ENCODE measurements around the gene EPS8L1. TPM values are rescaled to one million over a fixed set of nuclear protein-coding genes. Genes with fewer than 3 reads are reported as not detected.

Gene EPS8L1
- total RNA-seq, 1 donor from 2014 or later: 22.4 TPM

GRCh38 chr19:55090564-55090963 lies 14.9 kb downstream of the EPS8L1 start:
- TF ChIP-seq CTCF (conservative IDR thresholded peaks at IDR 0.05): no peak
- H3K4me3 Mint-ChIP-seq: peak overlapping the region; percentile 70
- no peak overlapping the region for H3K27ac Mint-ChIP-seq (ENCODE audit: unreplicated experiment)
- H3K4me1 Mint-ChIP-seq: peaks cover 36% of the 10 kb centered on the region
- peaks cover 2% of the 10 kb centered on the region for H3K36me3 Mint-ChIP-seq (ENCODE audit: low read depth)
- DNase-seq (ENCODE audit: low read depth, low spot score): no peak
- H3K9me3 Mint-ChIP-seq: no peaks in the 10 kb centered on the region
- H3K27me3 Mint-ChIP-seq (ENCODE audit: low read depth): peaks cover 12% of the 10 kb centered on the region

- Mint-ChIP-seq H3K36me3 (ENCODE audit: low read depth) (peaks cover 2% of the 10 kb centered on the region), H3K4me3 (peak overlapping the region; percentile 70), H3K4me1 (peaks cover 32% of the 10 kb centered on the region), H3K27ac (ENCODE audit: unreplicated experiment) (no peak overlapping the region), H3K27me3 (ENCODE audit: low read depth) (peaks cover 6% of the 10 kb centered on the region), H3K9me3 (no peaks in the 10 kb centered on the region)
- DNase-seq (ENCODE audit: low read depth, low spot score): no peak
- TF ChIP-seq CTCF (conservative IDR thresholded peaks at IDR 0.05): no peak
These were observed 15.6 kb downstream of the EPS8L1 start for GRCh38 chr19:55091126-55091910.

GRCh38 chr19:55091955-55092354 lies 16.3 kb downstream of the EPS8L1 start:
- peak; percentile 39 for DNase-seq (ENCODE audit: low read depth, low spot score)
- Mint-ChIP-seq H3K9me3 (no peaks in the 10 kb centered on the region), H3K27ac (ENCODE audit: unreplicated experiment) (no peak overlapping the region), H3K36me3 (ENCODE audit: low read depth) (peaks cover 2% of the 10 kb centered on the region), H3K27me3 (ENCODE audit: low read depth) (peaks cover 4% of the 10 kb centered on the region), H3K4me1 (peaks cover 29% of the 10 kb centered on the region), H3K4me3 (no peak overlapping the region)
- no peak for TF ChIP-seq CTCF (conservative IDR thresholded peaks at IDR 0.05)

GRCh38 chr19:55092423-55093318 lies 17.0 kb downstream of the EPS8L1 start:
- Mint-ChIP-seq H3K4me1 (peaks cover 22% of the 10 kb centered on the region), H3K36me3 (ENCODE audit: low read depth) (peaks cover 2% of the 10 kb centered on the region), H3K9me3 (no peaks in the 10 kb centered on the region), H3K27me3 (ENCODE audit: low read depth) (peaks cover 3% of the 10 kb centered on the region), H3K27ac (ENCODE audit: unreplicated experiment) (no peak overlapping the region), H3K4me3 (no peak overlapping the region)
- no peak for DNase-seq (ENCODE audit: low read depth, low spot score)
- TF ChIP-seq CTCF (conservative IDR thresholded peaks at IDR 0.05): no peak

GRCh38 chr19:55094456-55095259 lies 19.0 kb downstream of the EPS8L1 start:
- TF ChIP-seq CTCF (conservative IDR thresholded peaks at IDR 0.05): no peak
- no peaks in the 10 kb centered on the region for H3K27me3 Mint-ChIP-seq (ENCODE audit: low read depth)
- no peak overlapping the region for H3K27ac Mint-ChIP-seq (ENCODE audit: unreplicated experiment)
- peak overlapping the region; percentile 39 for H3K4me3 Mint-ChIP-seq
- peaks cover 6% of the 10 kb centered on the region for H3K4me1 Mint-ChIP-seq
- H3K36me3 Mint-ChIP-seq (ENCODE audit: low read depth): no peaks in the 10 kb centered on the region
- no peak for DNase-seq (ENCODE audit: low read depth, low spot score)
- H3K9me3 Mint-ChIP-seq: no peaks in the 10 kb centered on the region
